H9 (cell line): ENCODE results near the gene HMGA1. TPM values are rescaled to one million over a fixed set of nuclear protein-coding genes. Genes with fewer than 3 reads are reported as not detected.

Source experiments
- DNase-seq: peaks from one replicate; pipeline ENCODE4 v3.0.0-alpha.2; 2017
- H2AFZ ChIP-seq: one replicate; pipeline ENCODE4 v1.6.1; 2013; ENCODE audit warnings: mild to moderate bottlenecking, low read length, control low read depth, moderate library complexity
- H2AK5ac ChIP-seq: 2 replicates; pipeline ENCODE4 v1.6.1; 2013; ENCODE audit warnings: low read length, control low read depth, mixed read lengths; ENCODE audit not compliant: insufficient read length
- H2BK120ac ChIP-seq: one replicate; pipeline ENCODE4 v1.6.1; 2013; ENCODE audit warnings: low read depth, mild to moderate bottlenecking, low read length, control low read depth, inconsistent platforms; ENCODE audit not compliant: poor library complexity, severe bottlenecking
- H2BK12ac ChIP-seq: 2 replicates; pipeline ENCODE4 v1.6.1; 2013; ENCODE audit warnings: low read length, control low read depth, mixed read lengths, low read depth; ENCODE audit not compliant: insufficient read length
- H2BK15ac ChIP-seq: 2 replicates; pipeline ENCODE4 v1.6.1; 2013; ENCODE audit warnings: low read depth, low read length, control low read depth
- H2BK20ac ChIP-seq: one replicate; pipeline ENCODE4 v1.6.1; 2013; ENCODE audit warnings: low read depth, mild to moderate bottlenecking, low read length, control low read depth, inconsistent platforms; ENCODE audit not compliant: poor library complexity, severe bottlenecking
- H2BK5ac ChIP-seq: 2 replicates; pipeline ENCODE4 v1.6.1; 2013; ENCODE audit warnings: low read length, control low read depth, mixed read lengths; ENCODE audit not compliant: insufficient read length
- H3K14ac ChIP-seq: 2 replicates; pipeline ENCODE4 v1.6.1; 2013; ENCODE audit warnings: low read length, control low read depth; ENCODE audit not compliant: insufficient read depth
- H3K18ac ChIP-seq: 2 replicates; pipeline ENCODE4 v1.6.1; 2013; ENCODE audit warnings: low read depth, mild to moderate bottlenecking, mixed read lengths, low read length, control low read depth; ENCODE audit not compliant: insufficient read length
- H3K23ac ChIP-seq: 2 replicates; pipeline ENCODE4 v1.6.1; 2013; ENCODE audit warnings: low read length, control low read depth, mixed read lengths, low read depth; ENCODE audit not compliant: insufficient read length
- H3K23me2 ChIP-seq: 2 replicates; pipeline ENCODE4 v1.6.1; 2013; ENCODE audit warnings: low read depth, mild to moderate bottlenecking, mixed read lengths, low read length, control low read depth; ENCODE audit not compliant: insufficient read length, poor library complexity, severe bottlenecking
- H3K27ac ChIP-seq: 2 replicates; pipeline ENCODE4 v1.5.1; 2013; ENCODE audit warnings: low read length, control low read depth, mixed read lengths, low read depth; ENCODE audit not compliant: insufficient read length
- H3K27me3 ChIP-seq: 2 replicates; pipeline ENCODE4 v1.6.1; 2013; ENCODE audit warnings: low read length, control low read depth, inconsistent platforms; ENCODE audit not compliant: insufficient read depth
- H3K4ac ChIP-seq: 2 replicates; pipeline ENCODE4 v1.6.1; 2013; ENCODE audit warnings: low read depth, mild to moderate bottlenecking, control low read depth, inconsistent platforms, low read length, moderate library complexity
- H3K4me1 ChIP-seq: 2 replicates; pipeline ENCODE4 v1.6.1; 2013; ENCODE audit warnings: low read length, control low read depth, inconsistent platforms; ENCODE audit not compliant: insufficient read depth
- H3K4me2 ChIP-seq: 2 replicates; pipeline ENCODE4 v1.6.1; 2013; ENCODE audit warnings: low read length, control low read depth, mixed read lengths; ENCODE audit not compliant: insufficient read length, insufficient read depth
- H3K56ac ChIP-seq: 2 replicates; pipeline ENCODE4 v1.6.1; 2013; ENCODE audit warnings: low read depth, mild to moderate bottlenecking, mixed read lengths, low read length, control low read depth; ENCODE audit not compliant: insufficient read length
- H3K79me1 ChIP-seq: 2 replicates; pipeline ENCODE4 v1.6.1; 2013; ENCODE audit warnings: low read depth, mild to moderate bottlenecking, moderate library complexity, low read length, control low read depth, inconsistent platforms; ENCODE audit not compliant: insufficient read depth, poor library complexity, severe bottlenecking
- H3K79me2 ChIP-seq: 2 replicates; pipeline ENCODE4 v1.6.1; 2013; ENCODE audit warnings: low read length, control low read depth, inconsistent platforms; ENCODE audit not compliant: insufficient read depth
- H3K9ac ChIP-seq: 2 replicates; pipeline ENCODE4 v1.6.1; 2013; ENCODE audit warnings: low read length, control low read depth, mixed read lengths; ENCODE audit not compliant: insufficient read length; ENCODE audit errors: extremely low read depth
- H3K9me3 ChIP-seq: one replicate; pipeline ENCODE4 v1.6.1; 2013; ENCODE audit warnings: low read depth, low read length, inconsistent platforms; ENCODE audit not compliant: control insufficient read depth
- H3T11ph ChIP-seq: one replicate; pipeline ENCODE4 v1.6.1; 2013; ENCODE audit warnings: mild to moderate bottlenecking, low read length, control low read depth, inconsistent platforms
- H4K20me1 ChIP-seq: one replicate; pipeline ENCODE4 v1.6.1; 2013; ENCODE audit not compliant: control insufficient read depth, insufficient read length, insufficient read depth
- H4K5ac ChIP-seq: 2 replicates; pipeline ENCODE4 v1.6.1; 2013; ENCODE audit warnings: low read depth, mild to moderate bottlenecking, mixed read lengths, low read length, control low read depth; ENCODE audit not compliant: insufficient read length
- H4K8ac ChIP-seq: replicated peaks from 2 replicates; pipeline ENCODE4 v1.6.1; 2013; ENCODE audit warnings: low read length, control low read depth, mixed read lengths, low read depth; ENCODE audit not compliant: insufficient read length
- H4K91ac ChIP-seq: 2 replicates; pipeline ENCODE4 v1.6.1; 2013; ENCODE audit warnings: low read depth, mild to moderate bottlenecking, moderate library complexity, mixed read lengths, low read length, control low read depth; ENCODE audit not compliant: insufficient read length
- H3K27ac Mint-ChIP-seq, 3 experiments: 2 replicates in 2 of 3; 3 replicates in 1 of 3; pipeline ENCODE4 v1.8.0; 2020 to 2021; ENCODE audit warnings: mixed read lengths in 3 of 3, mild to moderate bottlenecking in 1 of 3, moderate library complexity in 1 of 3
- H3K27me3 Mint-ChIP-seq: 2 replicates; pipeline ENCODE4 v1.8.0; 2021; ENCODE audit warnings: low read depth, mild to moderate bottlenecking, moderate library complexity, mixed read lengths
- H3K36me3 Mint-ChIP-seq, 3 experiments: 2 replicates in 2 of 3; 3 replicates in 1 of 3; pipeline ENCODE4 v1.8.0; 2020 to 2021; ENCODE audit warnings: low read depth in 3 of 3, mixed read lengths in 3 of 3; ENCODE audit not compliant: insufficient read depth in 1 of 3
- H3K4me1 Mint-ChIP-seq, 2 experiments: 2 replicates each; pipeline ENCODE4 v1.8.0; 2020; ENCODE audit warnings: mixed read lengths in 2 of 2
- H3K4me3 Mint-ChIP-seq, 2 experiments: 2 replicates in 1 of 2; 3 replicates in 1 of 2; pipeline ENCODE4 v1.8.0; 2020 to 2021; ENCODE audit warnings: mild to moderate bottlenecking in 2 of 2, mixed read lengths in 2 of 2, moderate library complexity in 1 of 2
- H3K9me3 Mint-ChIP-seq, 2 experiments: 2 replicates in 1 of 2; 3 replicates in 1 of 2; pipeline ENCODE4 v1.8.0; 2020; ENCODE audit warnings: mild to moderate bottlenecking in 2 of 2, mixed read lengths in 2 of 2, moderate library complexity in 1 of 2
- CTCF ChIP-seq: fragments of 200-600 bp; sonication (generic); conservative IDR thresholded peaks from 3 replicates; pipeline ENCODE4 v1.8.0; 2021; ENCODE audit warnings: antibody characterized with exemption, mild to moderate bottlenecking
- WGBS: extraction: QIAGEN DNeasy Blood & Tissue Kit; methylation state at CpG from one replicate; pipeline ENCODE4 v1.1.7; 2013; ENCODE audit warnings: missing lambda C conversion rate, low lambda C conversion rate, mixed read lengths; ENCODE audit not compliant: insufficient read length; ENCODE audit errors: extremely low coverage; 5-methylcytosine and 5-hydroxymethylcytosine counted together
- total RNA-seq: library from RNA; stranded (reverse); gene quantifications from 2 replicates; pipeline ENCODE4 v1.2.1, GENCODE V29; 2021

Gene HMGA1
- total RNA-seq, 1 experiment from 2014 or later = 2,116 TPM

DNA sequence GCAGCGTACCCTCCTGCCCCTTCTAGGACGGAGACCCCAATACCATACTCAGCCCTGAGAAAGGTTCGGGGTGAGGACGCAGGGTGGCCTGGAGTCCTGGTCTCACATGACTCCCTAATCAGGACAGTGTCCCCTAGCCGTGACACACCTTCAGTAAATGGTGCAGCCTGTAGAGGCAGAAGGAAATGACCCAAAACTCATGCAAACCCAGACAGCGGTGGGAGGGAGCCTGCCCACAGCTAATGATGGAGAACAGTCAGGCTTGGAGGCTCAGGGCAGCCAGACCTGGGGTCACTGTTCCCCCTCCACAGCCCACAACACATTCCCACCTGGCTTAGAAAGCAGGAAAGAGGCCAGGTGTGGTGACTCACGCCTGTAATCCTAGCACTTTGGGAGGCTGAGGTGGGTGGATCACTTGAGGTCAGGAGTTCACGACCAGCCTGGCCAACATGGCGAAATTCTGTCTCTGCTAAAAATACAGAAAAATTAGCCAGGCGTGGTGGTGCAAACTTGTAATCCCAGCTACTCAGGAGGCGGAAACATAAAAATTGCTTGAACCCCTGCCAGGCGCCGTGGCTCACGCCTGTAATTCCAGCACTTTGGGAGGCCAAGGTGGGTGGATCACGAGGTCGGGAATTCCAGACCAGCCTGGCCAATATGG lies 8.8 kb upstream of the HMGA1 start:
- Histone ChIP-seq H2BK15ac (no peak overlapping the region), H3K79me1 (no peaks in the 10 kb centered on the region), H2AK5ac (peak overlapping the region; percentile 81), H3T11ph (no peak overlapping the region), H3K18ac (peak overlapping the region; percentile 85), H2BK20ac (no peak overlapping the region), H3K27ac (peak overlapping the region; percentile 67), H3K23ac (no peak overlapping the region), H2BK12ac (peak overlapping the region; percentile 89), H3K14ac (peak overlapping the region; percentile 92), H4K20me1 (no peaks in the 10 kb centered on the region), H3K4me1 (peaks cover 14% of the 10 kb centered on the region; the same call in 1 of the 2 replicates), H3K56ac (peak overlapping the region; percentile 75), H2AFZ (no peak overlapping the region), H4K8ac (no peak overlapping the region), H2BK120ac (no peak overlapping the region), H3K79me2 (no peaks in the 10 kb centered on the region), H4K5ac (peak overlapping the region; percentile 79), H3K9ac (no peak overlapping the region), H3K27me3 (no peaks in the 10 kb centered on the region), H4K91ac (peak overlapping the region; percentile 43), H3K4me2 (no peak overlapping the region), H3K23me2 (no peaks in the 10 kb centered on the region), H3K4ac (no peak overlapping the region), H3K9me3 (no peaks in the 10 kb centered on the region), H2BK5ac (no peak overlapping the region)
- H3K4me1 Mint-ChIP-seq = peaks cover 43 to 48% of the 10 kb centered on the region in 2 experiments
- TF ChIP-seq CTCF = no peak
- H3K27me3 Mint-ChIP-seq = no peaks in the 10 kb centered on the region; the same call in 1 of the 2 replicates
- H3K9me3 Mint-ChIP-seq = no peaks in the 10 kb centered on the region
- peak; percentile 51 for DNase-seq
- H3K27ac Mint-ChIP-seq = peak overlapping the region; percentile 74 to 97 (median 87); a peak in 5 of 7 replicates
- H3K4me3 Mint-ChIP-seq = peak overlapping the region in 1 of 2 experiments; percentile 26; a peak in 1 of 5 replicates
- no peaks in the 10 kb centered on the region for H3K36me3 Mint-ChIP-seq
- no CpG with 5 or more reads among the region's 16 CpGs for WGBS
